GM18505 (cell line): ENCODE results near the gene SESN2.

Experiments used
- ATAC-seq: cut with Tn5 transposase; IDR thresholded peaks from one replicate; pipeline ENCODE4 v1.9.1; 2021; ENCODE audit not compliant: unreplicated experiment
- POLR2A ChIP-seq: IDR thresholded peaks from 4 replicates; pipeline ENCODE4 v1.6.1; 2011; ENCODE audit warnings: borderline replicate concordance; ENCODE audit not compliant: insufficient read depth, insufficient read length; ENCODE audit errors: extremely low read depth

SESN2 gene

GRCh38 chr1:28260803-28261174, 1.5 kb downstream of the SESN2 start:
- ATAC-seq: no peak
- no peak for TF ChIP-seq POLR2A

- TF ChIP-seq POLR2A: no peak
- no peak for ATAC-seq
Observed at GRCh38 chr1:28264897-28265296, 5.6 kb downstream of the SESN2 start.

GRCh38 chr1:28265577-28265976, 6.3 kb downstream of the SESN2 start:
- ATAC-seq: no peak
- no peak for TF ChIP-seq POLR2A

- no peak for ATAC-seq
- no peak for TF ChIP-seq POLR2A
Observed at GRCh38 chr1:28266920-28267322, 7.6 kb downstream of the SESN2 start.

- ATAC-seq: no peak
Observed at GRCh38 chr1:28267633-28268032, 8.3 kb downstream of the SESN2 start.

GRCh38 chr1:28269529-28269928, 10.2 kb downstream of the SESN2 start:
- TF ChIP-seq POLR2A: no peak
- no peak for ATAC-seq

More at GRCh38 chr1:28267633-28268032, 8.3 kb downstream of the SESN2 start:
- TF ChIP-seq POLR2A: no peak

- no peak for ATAC-seq
- no peak for TF ChIP-seq POLR2A
Observed at GRCh38 chr1:28272215-28272852, 13.0 kb downstream of the SESN2 start.

GRCh38 chr1:28273216-28273860, 14.0 kb downstream of the SESN2 start:
- TF ChIP-seq POLR2A: no peak

GRCh38 chr1:28278763-28279162, 19.4 kb downstream of the SESN2 start:
- no peak for ATAC-seq
- no peak for TF ChIP-seq POLR2A

More at GRCh38 chr1:28273216-28273860, 14.0 kb downstream of the SESN2 start:
- no peak for ATAC-seq

GRCh38 chr1:28279721-28280120, 20.4 kb downstream of the SESN2 start:
- no peak for ATAC-seq
- no peak for TF ChIP-seq POLR2A

- TF ChIP-seq POLR2A: no peak
- ATAC-seq: no peak
Observed at GRCh38 chr1:28280501-28280900, 21.2 kb downstream of the SESN2 start.

- TF ChIP-seq POLR2A: no peak
- ATAC-seq: no peak
Observed at GRCh38 chr1:28280977-28281381, 21.7 kb downstream of the SESN2 start.

GRCh38 chr1:28281608-28282425, 22.5 kb downstream of the SESN2 start:
- TF ChIP-seq POLR2A: no peak
- ATAC-seq: no peak
